NCI-H1930 (cell line): Measurements from ENCODE around the gene MFF.
"Not testable (repeated sequence)": the region's sequence is repeated elsewhere in the genome, so short reads cannot be mapped to it uniquely, and the experiment has no call there.

Experiments
- DNase-seq, 2 experiments: peaks; one replicate each; lab custom pipeline; 2025; lab: John Stamatoyannopoulos, UW

MFF gene

DNA sequence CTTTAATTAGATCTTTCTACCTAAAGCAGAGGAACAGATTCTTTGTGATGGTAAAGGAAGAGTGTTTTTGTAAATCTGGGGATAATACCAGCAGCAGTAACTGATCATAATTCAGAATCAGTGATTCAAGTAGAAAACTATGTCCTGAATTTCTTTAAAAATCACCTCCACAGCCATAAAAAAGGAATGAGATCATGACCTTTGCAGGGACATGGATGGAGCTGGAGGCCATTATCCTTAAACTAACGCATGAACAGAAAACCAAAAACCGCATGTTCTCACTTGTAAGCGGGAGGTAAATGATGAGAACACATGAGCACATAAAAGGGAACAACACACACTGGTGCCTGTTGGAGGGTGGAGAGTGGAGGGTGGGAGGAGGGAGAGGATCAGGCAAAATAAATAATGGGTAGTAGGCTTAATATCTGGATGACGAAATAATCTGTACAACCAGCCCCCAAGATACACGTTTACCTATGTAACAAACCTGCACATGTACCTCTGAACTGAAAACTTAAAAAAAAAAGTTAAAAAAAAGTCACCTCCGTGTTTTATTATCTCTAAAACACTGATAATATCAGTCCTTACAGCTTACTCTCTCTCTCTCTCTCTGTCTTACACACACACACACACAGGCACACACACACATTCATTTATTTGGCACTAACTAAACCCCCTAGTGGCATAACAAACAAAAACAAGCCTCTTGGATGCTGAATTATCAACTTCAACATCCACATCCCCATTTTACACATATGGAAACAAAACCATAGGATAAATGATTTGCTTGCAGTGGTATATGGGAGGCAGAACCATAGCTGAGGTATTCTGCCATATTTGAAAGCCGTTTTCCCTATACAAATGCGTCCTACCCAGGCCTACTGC lies 52.7 kb downstream of the MFF start:
- no peak for DNase-seq

DNA sequence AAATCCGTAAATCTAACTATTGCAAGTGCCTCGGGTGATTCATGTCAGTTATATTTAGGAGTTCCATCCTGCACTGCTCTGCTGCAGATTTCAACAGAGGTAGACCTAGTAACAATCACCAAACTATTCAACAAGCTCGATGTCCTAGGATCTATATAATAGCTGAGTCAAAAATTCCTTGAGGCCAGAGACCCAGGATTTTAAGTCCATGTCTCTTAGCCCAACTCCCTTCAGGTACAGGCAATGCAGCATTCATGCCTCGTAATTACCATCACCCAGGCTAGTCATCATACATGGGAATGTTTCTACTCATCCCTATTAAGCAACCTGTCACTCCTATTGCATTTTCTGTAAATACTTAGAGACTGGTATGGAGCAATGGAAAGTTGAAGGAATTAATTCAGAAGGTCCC lies 53.3 kb downstream of the MFF start:
- no peak for DNase-seq

DNA sequence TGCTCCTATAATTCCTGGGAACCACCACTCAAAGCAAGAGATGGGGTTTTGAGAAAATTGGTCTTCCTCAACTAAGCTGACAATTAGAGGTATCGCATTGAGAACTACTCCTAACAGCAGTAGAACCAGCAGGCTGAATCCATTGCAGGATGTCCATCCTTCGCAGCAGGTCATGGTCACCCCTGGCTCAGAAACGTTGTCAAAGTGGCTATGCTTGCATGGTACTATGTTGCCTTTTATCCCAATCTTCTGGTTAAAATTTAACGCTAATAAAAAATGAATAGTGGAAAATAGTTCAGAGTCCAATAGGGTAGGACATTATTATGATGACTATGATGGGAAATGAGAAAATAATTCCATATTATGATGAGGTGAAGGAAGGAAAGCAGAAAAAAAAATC lies 54.0 kb downstream of the MFF start, which contains the start of gene TM4SF20:
TM4SF20 (minus strand) TSS at position 212 of the 400 bp plus-strand sequence; CDS start at position 174, 38 bp downstream.
- DNase-seq = no peak

DNA sequence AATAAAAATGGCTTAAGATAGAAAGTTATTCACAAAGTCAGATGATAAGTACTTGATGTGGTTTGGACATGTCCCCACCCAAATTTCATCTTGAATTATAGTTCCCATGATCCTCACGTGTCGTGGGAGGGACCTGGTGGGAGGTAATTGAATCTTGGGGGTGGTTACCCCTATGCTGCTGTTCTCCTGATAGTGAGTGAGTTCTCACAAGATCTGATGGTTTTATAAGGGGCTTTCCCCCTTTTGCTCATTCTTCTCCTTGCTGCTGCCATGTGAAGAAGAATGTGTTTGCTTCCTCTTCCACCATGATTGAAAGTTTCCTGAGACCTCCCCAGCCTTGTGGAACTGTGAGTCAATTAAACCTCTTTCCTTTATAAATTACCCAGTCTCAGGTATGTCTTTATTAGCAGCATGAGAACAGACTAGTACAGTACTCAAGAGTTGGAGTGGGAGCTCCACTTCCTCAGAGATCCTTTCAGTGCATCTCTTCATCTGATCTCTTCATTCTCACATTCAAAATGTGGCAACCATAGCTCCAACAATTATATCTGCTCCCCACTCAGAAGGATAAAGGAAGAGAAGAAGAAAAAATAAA lies 57.3 kb downstream of the MFF start:
- DNase-seq = not testable (repeated sequence)

DNA sequence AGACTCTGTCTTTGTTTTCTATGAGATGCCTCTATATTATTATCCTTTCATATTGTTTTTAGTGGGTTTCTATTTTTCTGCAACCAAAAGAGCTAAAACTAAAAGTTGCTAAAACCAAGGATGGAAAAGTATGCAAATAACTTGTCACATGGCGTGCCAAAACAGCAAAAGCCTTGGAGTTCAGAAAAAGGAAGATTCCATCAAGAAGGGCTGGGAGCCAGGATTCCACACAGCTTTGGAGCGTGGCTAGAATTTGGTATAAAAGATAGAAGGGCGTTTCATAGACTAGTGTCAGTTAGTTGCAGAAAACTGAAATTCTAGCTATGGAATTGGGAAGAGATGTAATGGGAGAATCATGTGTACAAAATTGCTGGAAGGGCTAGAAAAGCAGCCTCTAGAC lies 58.6 kb downstream of the MFF start:
- DNase-seq = no peak

DNA sequence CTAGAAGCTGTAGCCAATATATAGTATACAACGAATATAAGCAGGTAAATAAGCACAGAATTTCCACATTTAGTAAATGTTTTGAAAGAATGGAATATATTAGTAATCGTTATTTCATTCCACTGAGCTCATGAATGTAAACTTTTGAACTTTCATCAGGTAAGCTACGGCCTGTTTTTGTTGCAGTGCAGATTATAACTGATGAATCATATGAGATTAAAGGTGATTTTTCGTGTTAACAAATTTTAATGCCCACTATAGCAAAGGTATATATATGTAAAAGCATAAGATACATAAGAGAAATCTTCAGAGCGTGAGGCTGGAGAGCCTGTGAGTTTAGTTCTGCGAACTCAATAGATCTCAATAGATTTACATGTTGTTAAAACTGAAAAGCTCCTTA lies 61.6 kb downstream of the MFF start:
- no peak for DNase-seq

DNA sequence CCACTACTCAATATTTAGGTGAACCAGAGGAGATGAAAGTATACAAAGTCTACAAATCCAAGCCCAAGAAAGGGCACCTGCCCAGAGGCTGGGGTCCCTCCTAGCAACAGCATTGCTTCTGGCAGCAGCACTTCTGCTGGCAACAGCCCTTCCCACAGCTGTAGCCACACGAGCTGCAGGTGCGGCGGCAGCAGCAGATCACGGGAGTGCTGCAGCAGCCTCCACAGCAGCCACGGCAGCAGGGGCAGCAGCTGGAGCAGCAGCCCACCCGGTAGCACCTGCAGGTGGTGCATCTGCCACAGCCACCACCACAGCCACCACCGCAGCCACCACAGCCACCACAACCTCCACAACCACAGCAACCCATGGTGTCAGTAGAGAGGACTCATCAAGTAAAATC lies 62.5 kb downstream of the MFF start, which contains the start of gene SCYGR1:
SCYGR1 (minus strand) TSS at position 367 of the 400 bp plus-strand sequence; CDS start at position 367, 0 bp downstream.
- not testable (repeated sequence) for DNase-seq

DNA sequence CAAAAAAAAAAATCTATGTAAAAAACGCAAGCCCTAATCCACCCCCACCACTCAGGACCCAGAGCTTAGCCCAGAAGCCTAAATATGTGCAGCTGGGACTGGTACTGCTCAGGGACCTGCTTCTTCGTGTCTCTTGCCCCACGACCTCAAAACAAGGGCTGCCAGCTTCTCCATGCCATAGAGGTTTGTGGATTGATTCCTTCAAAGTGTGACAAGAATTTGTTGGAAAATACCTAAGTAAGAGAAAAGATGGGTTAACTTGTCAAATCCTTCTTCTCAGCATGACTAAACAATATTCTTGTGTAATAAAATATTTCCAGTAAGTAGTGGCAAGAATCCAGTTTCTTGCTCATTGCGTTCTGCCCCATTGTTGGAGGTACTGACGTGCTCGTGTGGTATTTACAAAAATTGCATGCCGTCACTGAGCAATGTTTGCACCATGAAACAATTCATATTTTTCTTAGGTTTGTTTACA lies 63.5 kb downstream of the MFF start:
- DNase-seq = no peak

DNA sequence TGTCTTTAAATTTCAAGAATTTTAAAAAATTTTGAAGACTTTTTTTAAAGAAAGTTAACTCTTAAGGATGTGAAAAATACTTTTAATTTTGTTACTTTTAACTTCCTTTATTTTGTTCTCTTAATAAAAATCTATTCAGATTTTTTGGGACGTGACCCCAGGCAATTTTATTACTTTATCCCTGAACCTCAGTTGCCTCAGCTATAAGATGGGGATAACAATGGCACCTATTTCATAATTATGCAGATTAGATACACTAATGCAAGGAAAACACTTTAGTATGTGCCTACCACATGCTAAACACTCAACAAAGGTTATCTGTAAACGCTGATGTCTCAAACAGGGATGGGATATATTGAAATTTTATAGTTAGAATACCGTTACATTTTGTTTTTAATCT lies 64.2 kb downstream of the MFF start:
- DNase-seq = no peak

DNA sequence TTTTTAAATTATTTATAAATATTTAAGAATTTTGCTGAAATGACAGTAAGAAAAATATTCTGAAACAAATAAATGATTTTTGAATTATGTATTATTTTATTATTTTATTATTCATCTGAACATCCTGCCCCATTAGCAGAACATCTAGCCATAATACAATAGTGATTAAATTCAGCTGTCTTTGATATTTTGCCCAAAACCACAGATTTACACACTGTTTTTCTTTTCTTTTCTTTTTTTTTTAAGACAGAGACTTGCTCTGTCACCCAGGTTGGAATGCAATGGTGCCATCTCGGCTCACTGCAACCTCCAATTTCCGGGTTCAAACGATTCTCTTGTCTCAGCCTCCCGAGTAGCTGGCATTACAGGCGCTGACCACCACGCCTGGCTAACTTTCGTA lies 64.6 kb downstream of the MFF start:
- no peak for DNase-seq

DNA sequence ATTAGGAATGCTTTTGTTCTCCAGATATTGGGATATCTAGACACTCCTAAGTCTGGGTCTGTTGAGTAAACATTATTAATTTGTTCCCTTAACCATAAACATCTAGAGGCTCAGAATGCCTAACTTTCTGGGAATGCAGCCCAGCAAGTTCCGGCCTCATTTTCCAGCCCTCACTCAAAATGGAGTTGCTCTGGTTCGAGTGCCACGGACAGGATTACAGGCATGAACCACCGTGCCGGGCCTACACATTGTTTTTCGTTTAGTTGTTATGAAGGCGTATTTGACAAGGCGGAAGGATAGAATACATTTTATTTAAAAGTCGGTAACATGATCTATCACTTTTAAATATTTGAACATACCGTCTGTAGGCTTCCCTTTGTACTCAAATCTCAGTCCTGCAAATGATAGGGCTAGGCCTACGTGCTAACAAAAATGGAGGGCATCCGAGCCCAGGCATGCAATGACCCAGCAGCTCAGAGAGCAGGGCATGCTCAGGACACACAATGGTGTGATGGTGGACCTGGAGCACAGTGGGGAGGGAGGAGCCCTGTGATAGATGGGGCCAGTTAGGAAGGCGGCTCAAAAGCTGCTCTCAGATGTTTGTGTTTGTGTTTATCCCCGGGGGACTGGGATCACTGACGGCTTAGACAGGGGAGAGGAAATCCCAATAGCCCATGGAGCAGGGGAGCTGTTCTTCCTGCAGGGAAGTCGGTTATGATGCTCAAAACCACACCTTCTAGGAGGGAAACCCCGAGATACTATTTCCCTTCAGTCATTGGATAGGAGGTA lies 65.6 kb downstream of the MFF start:
- DNase-seq = no peak

DNA sequence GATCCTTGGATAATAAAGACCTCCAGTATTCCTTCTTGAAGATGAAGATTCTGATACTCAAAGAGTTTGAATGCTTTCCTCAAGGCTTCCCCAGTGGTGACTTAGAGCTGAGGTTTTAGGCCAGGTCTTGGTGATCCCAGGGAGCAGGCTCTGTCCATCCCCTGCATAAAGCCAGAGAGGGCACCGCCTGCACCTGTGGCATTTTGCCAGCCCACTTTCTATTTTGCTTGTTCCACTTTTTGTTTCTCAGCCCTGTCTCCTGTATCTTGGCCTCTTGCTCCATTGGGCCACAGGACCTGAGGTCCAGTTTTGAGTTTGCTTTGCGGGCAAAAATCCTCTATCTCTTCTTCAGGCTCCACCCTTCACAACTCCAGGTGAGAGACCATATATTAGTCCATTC lies 69.3 kb downstream of the MFF start:
- DNase-seq = no peak

DNA sequence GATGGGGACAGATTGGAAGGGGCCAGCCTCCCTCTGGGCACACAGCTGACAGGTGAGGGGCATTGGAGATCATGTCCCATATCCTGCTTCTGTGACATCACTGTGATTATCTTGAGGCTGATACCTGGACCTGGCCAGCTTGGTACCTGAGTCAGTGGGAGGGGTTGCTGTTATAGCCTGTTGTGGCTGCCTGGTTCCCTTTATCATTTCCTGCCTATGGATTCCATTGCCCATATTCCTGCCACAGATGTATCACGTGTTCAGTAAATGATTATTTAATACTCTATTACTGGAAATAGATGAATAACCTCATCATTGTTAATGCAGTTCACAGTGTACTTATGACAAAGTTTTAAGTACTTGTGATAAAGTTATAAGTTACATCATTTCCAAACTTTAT lies 70.5 kb downstream of the MFF start:
- DNase-seq = no peak

DNA sequence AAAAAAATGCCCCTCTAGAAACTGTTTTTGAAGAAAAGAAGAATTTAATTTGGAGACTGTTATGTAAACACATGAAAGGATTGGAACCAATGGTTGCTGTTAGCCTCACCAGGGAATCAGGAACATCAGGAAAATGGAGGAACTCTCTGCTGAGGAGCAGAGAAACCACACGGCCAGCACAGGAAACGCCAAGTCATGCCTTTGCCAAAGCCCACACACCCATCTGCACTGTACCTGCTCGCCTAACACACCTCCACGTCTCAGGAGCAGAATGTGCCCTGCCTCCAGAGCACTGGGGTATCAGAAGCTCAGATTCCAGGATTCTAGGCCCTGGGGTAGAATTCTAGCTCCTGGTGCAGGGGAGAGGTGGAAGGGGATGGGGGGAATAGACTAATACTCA lies 72.5 kb downstream of the MFF start:
- no peak for DNase-seq

DNA sequence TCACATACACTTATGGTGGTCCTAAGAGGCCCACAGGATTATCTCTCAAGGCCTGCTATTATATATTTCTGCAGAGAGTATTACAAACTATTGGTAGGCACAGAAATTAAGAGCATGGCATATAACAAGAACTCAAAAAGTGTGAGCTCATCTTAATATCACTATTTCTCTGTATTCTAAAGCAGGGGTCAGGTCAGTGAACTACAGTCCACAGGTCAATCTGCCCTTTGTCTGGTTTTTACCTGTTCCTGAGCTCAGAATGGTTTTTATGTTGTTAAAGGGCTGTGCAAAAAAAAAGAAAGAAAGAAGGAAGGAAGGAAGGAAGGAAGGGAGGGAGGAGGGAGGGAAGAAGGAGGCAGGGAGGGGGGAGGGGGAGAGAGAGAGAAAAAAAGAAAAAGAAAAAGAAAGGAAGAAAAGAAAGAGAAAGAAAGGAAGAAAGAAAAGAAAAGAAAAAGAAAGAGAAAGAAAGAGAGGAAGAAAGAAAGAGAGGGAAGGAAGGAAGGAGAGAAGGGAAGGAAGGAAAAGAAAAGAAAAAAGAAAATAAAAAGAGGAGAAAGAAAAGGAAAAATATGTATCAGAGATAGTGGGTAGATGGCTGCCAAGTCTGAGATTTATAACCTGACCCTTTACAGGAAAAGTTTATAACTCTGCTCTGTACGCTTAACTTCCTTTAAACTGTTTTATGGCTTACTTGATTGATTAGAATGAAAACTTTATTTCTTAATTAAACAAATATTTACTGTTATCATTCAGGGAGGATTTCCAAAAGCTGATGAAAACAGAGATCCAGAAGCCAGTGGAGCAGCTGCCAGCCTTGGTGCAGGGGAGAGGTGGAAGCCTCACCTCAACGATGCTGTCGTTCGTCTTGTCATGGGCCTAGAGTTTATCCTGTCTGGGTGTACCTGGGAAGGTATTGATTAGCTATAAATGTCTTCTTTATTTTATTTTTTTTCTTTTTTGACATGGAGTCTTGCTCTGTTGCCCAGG lies 73.9 kb downstream of the MFF start:
- DNase-seq = no peak

DNA sequence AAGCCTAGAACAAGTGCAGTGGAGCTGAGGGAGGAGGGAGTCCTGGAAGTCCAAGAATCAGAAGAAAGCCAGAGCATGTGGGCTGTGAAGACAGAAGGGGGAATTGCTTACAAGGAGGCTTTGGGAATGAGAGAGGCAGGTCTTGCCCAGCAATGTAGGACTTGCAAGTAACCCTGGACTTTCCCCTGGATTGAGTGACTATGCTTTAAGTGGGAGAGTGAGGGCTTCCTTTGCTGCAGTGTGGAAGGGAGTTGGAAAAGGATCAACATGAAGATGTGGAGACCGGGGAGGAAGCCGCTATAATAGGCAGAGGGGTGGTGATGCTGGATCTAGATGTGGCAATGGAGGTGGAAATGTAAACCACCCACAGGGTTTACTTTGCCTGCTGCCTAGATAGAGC lies 76.5 kb downstream of the MFF start:
- DNase-seq = no peak

DNA sequence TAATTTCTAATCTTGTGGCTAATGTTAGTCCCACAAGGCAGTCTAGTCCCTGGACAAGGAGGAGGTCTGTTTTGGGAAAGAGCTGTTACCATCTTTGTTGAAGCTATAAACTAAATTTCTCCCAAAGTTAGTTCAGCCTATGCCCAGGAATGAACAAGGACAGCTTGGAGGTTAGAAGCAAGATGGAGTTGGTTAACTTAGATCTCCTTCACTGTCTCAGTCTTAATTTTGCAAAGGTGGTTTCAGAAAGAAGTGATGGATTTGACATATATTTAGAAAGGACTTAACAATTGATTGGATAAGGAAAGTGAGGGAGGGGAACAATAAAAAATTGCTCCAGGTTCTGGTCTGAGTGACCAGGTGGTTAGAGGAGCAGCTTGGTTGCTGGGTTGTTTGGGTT lies 77.3 kb downstream of the MFF start:
- no peak for DNase-seq

DNA sequence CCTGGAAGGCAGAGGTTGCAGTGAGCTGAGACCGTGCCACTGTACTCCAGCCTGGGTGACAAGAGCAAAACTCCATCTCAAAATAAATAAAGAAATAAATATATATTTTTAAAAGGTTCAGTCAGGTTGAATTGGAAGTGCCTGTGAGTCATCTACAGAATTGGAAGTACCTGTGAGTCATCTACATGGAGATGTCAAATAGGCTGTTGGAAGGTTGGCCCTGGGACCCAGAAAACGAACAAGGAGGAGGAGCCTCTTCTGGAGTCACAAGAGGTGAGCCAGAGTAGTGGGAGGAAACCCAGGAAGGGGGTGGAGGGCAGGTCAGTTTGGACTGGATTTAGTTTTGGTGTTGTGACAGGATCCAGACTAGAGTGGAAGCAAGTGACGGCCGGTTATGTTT lies 77.9 kb downstream of the MFF start:
- no peak for DNase-seq

DNA sequence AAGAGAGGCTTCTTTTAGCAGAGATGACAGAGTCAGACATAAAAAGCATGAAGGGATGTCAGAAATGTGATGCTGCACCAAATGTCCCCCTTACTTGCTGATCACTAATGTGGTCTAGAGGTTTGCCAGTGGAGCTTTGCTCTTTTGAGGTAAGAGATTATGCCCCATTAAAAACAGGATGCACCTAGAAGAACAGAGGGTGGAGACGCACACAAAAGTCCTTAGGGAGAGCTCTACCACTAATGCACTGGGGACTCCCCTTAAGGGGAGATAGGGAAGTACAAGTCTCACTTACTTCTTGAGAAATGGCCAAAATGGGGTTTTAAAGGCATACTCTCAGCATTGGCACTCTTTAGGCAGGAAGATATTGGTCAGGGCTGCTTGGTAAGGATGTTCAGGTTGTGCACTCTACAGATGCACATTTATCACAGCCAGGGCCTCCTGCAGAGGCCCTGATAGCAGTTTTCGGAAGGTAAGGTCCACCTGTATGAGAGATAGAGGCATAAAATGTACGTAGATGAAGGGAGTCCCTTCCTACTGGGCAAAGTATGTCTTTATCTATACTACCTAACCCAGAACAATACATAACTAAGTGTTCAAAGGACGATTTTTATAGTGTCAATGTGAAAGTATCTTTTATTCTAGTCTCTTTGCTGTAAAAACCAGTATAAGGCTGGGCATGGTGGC lies 79.7 kb downstream of the MFF start:
- no peak for DNase-seq

DNA sequence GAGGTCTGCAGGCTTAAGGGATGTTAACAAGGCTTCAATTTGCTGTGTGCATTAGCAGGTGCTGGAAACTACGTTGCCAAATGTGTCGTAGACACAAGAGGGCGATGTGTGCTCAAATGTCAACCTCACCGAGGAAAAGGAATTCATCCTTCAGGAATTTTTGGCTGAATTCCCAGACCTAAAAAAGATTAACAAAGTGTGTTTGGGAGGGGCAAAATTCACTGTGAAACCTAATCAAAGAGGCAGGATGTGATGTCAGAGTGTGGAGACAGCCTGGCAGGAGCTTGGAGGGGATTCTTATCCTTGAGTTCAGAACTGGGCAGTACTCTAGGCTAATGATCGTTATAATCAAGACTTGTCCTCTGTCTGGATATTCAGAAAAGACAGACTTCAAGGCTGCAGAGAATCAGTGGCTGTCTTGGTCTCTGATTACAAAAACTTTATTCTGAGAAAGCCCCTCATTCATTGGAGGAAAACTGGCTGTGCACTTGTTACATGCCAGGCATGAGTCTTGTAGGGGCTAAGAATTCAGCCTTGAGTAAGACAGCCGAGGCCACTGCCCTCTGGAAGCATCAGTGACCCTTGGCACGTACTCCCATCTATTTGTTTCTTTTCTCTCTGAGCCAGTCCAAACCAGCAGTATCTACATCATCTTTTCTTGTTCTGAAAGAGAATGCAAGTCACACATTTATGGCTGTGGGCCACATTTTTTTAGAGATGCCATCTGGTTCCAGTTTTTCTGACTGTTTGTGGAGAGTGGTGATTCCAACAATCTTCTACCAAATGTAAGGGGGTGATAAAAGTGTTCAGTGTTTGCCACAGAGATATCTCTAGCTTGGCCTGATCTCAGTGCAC lies 81.4 kb downstream of the MFF start:
- peak in 1 of 2 experiments; percentile 57 for DNase-seq
